ENCODE measurements around the gene PIM1. TPM values are rescaled to one million over a fixed set of nuclear protein-coding genes. Genes with fewer than 3 reads are reported as not detected.
A peak's percentile ranks its signal among the peaks of the same experiment; 100 is the strongest.

PIM1 gene
- total and polyA plus RNA-seq, 9 of the 15 experiments (the other 6 are each of a cell fraction or from before 2014, with no cell fraction given) = 19.0 to 789 (median 212) TPM

GRCh38 chr6:37182736-37183590, 13.0 kb downstream of the PIM1 start (continued):
- peak; percentile 96 for TF ChIP-seq NEUROD1 (IDR thresholded peaks at IDR 0.05; ENCODE audit: borderline replicate concordance, low read depth, low read length, partially characterized antibody)
- no peak for TF ChIP-seq ZNF277 (CRISPR knock-in tag; IDR thresholded peaks at IDR 0.05; ENCODE audit: borderline replicate concordance)
- TF ChIP-seq SMARCB1 (IDR thresholded peaks at IDR 0.05; ENCODE audit: insufficient read length, low read depth) = no peak
- TF ChIP-seq ZNF143 (CRISPR knock-in tag; IDR thresholded peaks at IDR 0.05) = no peak
- 0 out of 2 replicates have a peak, but pooled peaks have one; percentile 36 for TF ChIP-seq ZNF232 (CRISPR knock-in tag; IDR thresholded peaks at IDR 0.05)
- peak; percentile 53; the same call in 1 of the 2 replicates for TF ChIP-seq RB1 (IDR thresholded peaks at IDR 0.05; ENCODE audit: low read depth)
- no peak; the same call in 1 of the 2 replicates for TF ChIP-seq HDGF (IDR thresholded peaks at IDR 0.05)
- TF ChIP-seq ZNF311 (CRISPR knock-in tag; IDR thresholded peaks at IDR 0.05) = peak; percentile 76
- no peak for TF ChIP-seq YBX1 (IDR thresholded peaks at IDR 0.05)
- no peak for TF ChIP-seq CEBPG (CRISPR knock-in tag; IDR thresholded peaks at IDR 0.05)
- peak; percentile 68 to 69; a peak in 3 of 4 replicates for TF ChIP-seq CEBPG (tag; conservative IDR thresholded peaks at IDR 0.05 in 1 of 2, IDR thresholded peaks at IDR 0.05 in 1 of 2)
- no peak for TF ChIP-seq ZNF780A (CRISPR knock-in tag; IDR thresholded peaks at IDR 0.05)
- TF ChIP-seq MBD2 (IDR thresholded peaks at IDR 0.05; ENCODE audit: borderline replicate concordance, low read depth) = peak; percentile 89
- TF ChIP-seq ZNF766 (CRISPR knock-in tag; conservative IDR thresholded peaks at IDR 0.05) = peak; percentile 89
- no peak for TF ChIP-seq SP2 (IDR thresholded peaks at IDR 0.05; ENCODE audit: extremely low read depth, low read depth, low read length, poor library complexity, severe bottlenecking)
- peak; percentile 91 for TF ChIP-seq KLF16 (IDR thresholded peaks at IDR 0.05)
- TF ChIP-seq SIRT6 (IDR thresholded peaks at IDR 0.05; ENCODE audit: low read depth, low read length) = no peak
- TF ChIP-seq ZNF263 (CRISPR knock-in tag; IDR thresholded peaks at IDR 0.05; ENCODE audit: borderline replicate concordance) = no peak
- peak; percentile 24 for TF ChIP-seq MAX (CRISPR knock-in tag; IDR thresholded peaks at IDR 0.05)
- no peak for TF ChIP-seq ZFPM2 (CRISPR knock-in tag; IDR thresholded peaks at IDR 0.05)
- 0 out of 2 replicates have a peak, but pooled peaks have one; percentile 73 for TF ChIP-seq HOMEZ (CRISPR knock-in tag; IDR thresholded peaks at IDR 0.05)
- peak; percentile 95 for TF ChIP-seq ZNF175 (CRISPR knock-in tag; IDR thresholded peaks at IDR 0.05; ENCODE audit: low read depth)
